NCI-H2171 treated with DMSO at 0.1 percent for 48 hours (cell line): Measurements from ENCODE around the gene TSPAN17.
A peak's percentile ranks its signal among the peaks of the same experiment; 100 is the strongest.
"Not testable (repeated sequence)": the region's sequence is repeated elsewhere in the genome, so short reads cannot be mapped to it uniquely, and the experiment has no call there.

Experiments used
- DNase-seq: peaks from one replicate; lab custom pipeline; 2025; lab: John Stamatoyannopoulos, UW

The TSPAN17 gene

DNA sequence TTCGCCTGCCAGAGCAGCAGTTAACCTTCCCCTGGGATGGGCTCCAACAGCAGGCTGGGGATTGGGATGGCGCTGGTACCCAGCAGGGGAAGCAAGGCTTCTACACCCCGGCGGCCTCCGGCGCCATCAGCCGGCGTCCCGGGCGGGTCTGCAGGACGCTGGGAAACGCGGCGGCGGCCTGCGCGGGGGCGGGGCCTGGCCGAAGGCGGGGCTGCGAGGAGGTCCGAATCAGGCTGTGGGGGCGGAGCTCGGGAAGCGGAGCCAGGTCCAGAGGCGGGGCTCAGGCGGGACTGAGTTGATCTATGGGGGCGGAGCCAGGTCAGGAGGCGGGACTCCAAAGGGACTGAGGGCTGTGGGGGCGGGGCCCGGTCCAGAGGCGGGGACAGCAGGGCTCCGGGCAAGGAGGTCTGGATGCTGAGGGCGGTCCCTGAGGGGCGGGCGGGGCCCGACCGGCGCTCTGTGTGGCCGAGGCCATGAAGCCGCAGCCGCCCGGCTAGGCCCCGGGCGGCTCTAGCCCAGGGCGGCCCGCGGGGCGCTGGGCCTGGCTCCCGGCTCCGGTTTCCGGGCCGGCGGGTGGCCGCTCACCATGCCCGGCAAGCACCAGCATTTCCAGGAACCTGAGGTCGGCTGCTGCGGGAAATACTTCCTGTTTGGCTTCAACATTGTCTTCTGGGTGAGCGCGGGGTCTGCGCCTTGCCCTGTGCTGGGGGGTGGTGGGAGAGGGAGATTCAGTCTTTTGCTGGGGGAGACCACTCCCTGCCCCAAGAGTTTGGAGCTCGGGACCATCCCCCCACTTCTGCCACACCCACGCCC is at the start of gene TSPAN17:
Gene TSPAN17, plus strand, starts transcription at position 455 of the 813 bp plus-strand sequence. Its CDS starts 132 bp downstream, at position 587.
- DNase-seq, result peak; percentile 91

- not testable (repeated sequence) for DNase-seq
Measured at GRCh38 chr5:176599749-176600430, 47.4 kb upstream of the TSPAN17 start.

DNA sequence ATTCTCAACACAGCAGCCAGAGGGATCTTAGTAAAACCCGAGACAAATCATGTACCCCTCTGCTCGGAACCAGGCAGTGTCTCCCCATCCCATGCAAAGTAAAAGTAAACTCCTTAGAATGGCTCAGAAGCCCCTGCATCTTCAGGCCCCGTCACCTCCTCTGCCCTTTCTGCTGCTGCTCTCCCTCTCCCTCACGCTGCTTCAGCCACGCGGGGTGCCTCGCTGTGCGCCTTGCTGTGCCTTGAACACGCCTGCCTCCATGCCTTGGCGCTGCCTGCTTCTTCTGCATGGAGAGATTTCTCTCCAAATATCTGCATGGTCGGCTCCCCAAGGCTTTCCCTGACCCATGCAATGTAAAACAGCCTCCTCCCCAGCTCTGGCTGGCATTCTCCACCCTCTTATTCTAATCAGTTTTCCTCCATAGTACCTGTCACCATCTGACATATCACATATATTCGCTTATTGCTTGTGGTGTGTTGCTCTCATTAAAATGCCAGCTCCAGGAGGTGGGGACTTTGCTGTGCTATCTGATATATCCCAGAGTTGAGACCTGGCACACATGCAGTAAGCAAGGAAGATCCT is 45.3 kb upstream of the TSPAN17 start:
- peak; percentile 59 for DNase-seq

- DNase-seq, result no peak
Measured at GRCh38 chr5:176603091-176603490, 44.2 kb upstream of the TSPAN17 start.

DNA sequence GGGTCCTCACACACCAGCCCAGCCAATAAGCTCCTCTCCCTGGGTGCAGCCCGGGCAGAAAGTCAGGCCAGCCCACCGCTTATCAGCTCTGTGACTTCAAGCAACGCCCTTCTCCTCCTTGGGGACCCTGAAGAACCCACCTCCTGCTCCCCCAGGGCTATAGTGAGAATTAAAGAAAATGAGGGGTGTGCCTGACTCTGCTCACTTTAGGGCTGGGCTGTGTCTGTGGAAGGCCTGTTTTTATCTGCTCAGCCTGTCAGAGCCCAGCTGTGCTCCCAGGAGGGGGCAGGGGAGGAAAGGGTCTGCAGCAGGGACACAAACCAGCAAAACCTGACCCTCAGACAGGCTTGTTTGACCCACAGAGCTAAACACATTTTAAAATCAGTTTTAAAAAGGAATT is 41.3 kb upstream of the TSPAN17 start:
- no peak for DNase-seq

GRCh38 chr5:176606875-176607274 is 40.4 kb upstream of the TSPAN17 start:
- DNase-seq, result no peak

- no peak for DNase-seq
Measured at GRCh38 chr5:176608142-176608705, 39.1 kb upstream of the TSPAN17 start.

DNA sequence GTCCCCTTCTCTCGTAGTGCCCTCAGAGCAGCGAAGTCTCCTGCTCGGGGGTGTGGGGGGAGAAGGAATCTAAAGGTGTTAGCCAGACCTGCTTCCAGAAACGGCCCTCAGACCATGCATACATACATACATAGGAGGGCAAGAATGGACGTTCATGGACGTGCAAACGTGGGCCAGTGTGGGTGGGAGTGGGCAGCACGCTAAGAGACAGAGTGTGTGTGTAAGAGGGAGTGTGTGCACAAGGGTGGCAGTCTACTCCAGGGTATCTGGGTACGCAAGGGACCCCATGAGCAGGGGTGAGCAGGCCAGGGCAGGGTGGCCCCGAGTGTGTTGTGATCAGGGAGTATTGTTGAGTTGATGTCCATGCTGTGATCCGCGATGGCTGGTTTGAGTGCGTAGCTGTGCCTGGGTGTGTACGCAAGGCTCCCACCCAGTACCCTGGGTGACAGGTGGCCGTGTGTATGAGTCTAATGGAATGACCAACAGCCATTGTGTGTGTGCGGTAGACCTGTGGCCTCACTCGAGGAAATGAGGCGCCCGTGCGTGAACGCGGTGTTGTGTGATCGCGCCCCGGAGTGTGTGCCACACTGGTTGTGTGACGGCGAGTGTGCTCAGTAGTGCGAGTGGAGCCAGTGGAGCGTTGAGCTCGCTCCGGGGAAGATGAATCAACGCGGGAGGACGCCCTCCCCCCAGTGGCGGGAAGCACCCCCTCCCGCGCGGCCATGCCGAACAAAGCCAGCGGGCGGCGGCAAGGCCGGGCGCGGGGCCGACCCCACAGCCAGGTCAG is 38.2 kb upstream of the TSPAN17 start:
- no peak for DNase-seq

DNA sequence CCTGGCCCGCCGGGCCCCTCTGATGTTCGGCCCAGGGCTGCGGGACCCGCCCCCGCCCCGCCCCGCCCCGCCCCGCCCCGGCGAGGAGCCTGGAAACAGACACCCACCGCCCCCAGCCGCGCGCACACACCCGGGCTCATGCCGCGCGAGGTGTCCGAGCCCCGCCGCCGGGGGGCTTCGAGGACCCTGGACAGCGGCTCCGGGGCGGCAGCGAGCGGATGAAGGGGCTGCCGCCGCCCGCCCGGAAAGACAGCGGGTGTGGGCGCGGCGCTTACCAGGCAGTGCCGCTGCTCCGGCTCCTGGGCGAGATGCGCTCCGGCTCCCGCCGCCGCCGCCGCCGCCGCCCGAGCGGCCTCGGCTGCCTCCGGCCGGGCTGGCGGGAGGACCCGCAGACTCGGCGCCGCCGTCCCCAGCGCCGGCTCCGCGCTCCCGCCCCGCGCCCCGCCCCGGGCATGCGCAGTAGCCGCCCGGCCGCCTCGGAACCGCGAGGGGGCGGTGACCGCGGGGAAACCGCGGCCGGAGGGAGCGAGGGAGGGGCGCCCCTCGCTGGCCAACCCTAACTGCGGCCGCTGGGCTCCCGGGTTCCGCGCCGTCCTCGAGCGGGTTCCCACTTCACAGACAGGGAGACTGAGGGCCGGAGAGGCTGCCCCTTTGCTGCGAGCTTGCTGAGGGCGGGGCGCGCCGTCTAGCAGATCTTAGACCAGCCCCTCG is 37.4 kb upstream of the TSPAN17 start, which contains the start of gene GPRIN1:
Gene GPRIN1, minus strand, starts transcription at position 433 of the 711 bp plus-strand sequence. CDS start 10,322 bp downstream, outside the sequence.
- DNase-seq, result peak; percentile 32

DNA sequence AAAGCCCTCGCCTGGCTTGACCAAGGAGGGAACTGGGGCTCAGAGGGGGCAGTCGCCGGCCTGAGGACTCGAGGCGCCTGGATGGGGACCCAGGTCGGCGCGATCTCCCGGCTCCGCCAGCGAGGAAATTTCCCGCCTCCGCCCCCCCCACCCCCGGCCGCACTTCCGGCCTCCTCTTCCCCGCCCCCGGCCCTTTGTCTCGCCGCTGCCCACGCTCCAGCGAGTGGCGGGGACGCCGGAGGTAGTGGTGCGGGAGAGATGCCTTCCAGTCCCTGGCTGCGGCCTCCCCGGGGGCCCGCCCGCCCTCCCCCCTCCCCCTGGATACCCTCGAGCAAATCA is 36.9 kb upstream of the TSPAN17 start:
- peak; percentile 28 for DNase-seq

- no peak for DNase-seq
Measured at GRCh38 chr5:176611435-176611834, 35.8 kb upstream of the TSPAN17 start.

- no peak for DNase-seq
Measured at GRCh38 chr5:176612008-176612407, 35.3 kb upstream of the TSPAN17 start.

GRCh38 chr5:176612855-176613254 is 34.4 kb upstream of the TSPAN17 start:
- DNase-seq, result no peak

- DNase-seq, result peak; percentile 65
Measured at GRCh38 chr5:176614805-176615478, 32.3 kb upstream of the TSPAN17 start.

- DNase-seq, result no peak
Measured at GRCh38 chr5:176616511-176616910, 30.8 kb upstream of the TSPAN17 start.

DNA sequence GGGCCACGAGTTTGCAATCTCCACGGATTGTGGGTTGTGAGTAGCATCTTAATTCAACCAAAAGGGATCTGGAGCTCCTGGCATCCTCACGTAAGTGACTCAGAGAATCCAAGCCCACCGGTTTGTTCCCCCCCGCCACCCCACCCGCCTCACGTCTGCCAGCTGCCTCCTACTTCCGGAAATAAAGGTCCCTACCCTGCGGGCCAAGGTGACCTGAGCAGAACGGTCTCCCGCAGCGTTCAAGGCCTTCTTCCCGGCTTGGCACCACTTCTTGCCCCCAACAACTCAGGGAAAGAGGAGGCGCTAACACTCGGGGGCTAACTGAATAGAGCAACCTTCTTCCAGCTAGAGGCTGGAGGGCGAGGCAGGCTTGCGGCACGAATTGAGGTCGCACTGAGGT is 28.5 kb upstream of the TSPAN17 start:
- DNase-seq, result no peak

GRCh38 chr5:176619203-176619568 is 28.1 kb upstream of the TSPAN17 start:
- DNase-seq, result no peak

DNA sequence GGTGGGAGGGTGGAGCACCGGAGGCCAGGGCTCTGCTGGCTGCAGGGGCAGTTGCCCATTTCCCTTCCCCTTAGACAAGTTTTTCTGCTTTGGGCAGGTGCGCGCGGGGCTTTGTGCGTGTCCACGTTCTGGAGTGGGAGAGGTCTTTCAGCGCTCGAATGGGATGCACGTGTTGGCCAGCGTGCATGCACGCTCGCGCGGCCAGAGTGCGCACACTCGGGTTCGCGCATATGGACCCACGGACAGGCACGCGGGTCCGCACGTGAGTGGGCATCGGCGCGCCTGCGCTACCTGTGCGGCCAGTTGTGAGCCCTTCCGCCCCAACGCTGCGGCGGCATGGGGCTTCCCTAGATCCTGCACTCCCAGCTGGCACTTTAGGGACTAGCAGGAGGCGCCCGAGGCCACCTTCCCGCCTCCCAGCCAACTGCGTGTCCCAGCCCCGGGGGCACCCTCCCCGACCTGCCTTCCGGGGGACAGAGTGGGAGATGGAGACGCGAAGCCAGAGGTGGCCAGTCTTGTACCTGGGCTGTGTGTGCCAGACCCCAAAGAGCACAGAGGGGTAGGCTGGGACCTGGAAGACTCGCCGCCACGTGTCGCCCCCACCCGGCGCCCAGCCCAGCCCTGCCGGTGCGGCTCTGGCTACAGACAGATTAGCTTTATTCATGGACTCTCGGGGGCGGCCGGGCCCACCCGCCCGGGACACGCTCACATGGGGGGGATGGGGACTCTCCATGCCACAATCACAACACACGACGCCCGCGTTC is 27.5 kb upstream of the TSPAN17 start:
- no peak for DNase-seq

DNA sequence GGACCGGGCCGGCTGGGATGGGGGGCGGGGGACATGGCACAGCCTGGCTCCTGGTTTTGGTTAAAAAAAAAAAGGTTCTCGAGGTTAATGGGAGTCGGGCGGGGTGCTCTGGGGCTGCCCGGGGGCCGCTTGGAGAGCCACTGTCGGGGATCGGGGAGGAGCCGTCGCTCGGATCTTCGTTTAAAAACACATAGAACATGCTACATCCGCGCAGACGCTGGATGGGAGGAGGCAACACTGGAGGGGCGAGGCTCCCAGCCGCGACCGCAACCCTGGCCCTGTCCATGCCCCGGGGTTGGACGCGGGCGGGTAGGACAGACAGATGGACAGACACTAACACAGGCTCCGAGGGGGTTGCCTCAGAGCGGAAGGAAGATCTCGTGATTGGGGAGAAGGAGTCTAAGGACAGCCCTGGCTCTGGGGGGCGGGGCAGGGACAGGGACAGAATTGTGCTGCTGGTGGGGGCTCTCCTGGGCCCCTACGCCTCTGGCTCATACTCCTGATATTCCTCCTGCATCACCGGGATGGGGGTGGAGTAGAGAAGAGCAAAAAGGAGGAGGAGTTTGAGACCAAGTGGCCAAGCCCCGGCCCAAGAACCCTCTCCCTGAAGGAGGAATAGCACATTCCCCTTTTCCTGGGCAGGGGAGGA is 26.8 kb upstream of the TSPAN17 start:
- no peak for DNase-seq
